Activated CD4-positive, alpha-beta T cell treated with anti-CD3 and anti-CD28 coated beads, Interleukin-2, Interleukin-4, amounts not matched to agents 100 ng/mL and 50 ng/mL, durations not matched to agents 16 hours and 8 hours (primary cell): ENCODE data around the gene CSE1L.
A peak's percentile ranks its signal among the peaks of the same experiment; 100 is the strongest.
"Not testable (repeated sequence)": the region's sequence is repeated elsewhere in the genome, so short reads cannot be mapped to it uniquely, and the experiment has no call there.

Experiments
- DNase-seq: peaks from one replicate; pipeline ENCODE4 v3.0.0-alpha.2; 2020; ENCODE audit warnings: low spot score

Gene CSE1L

GRCh38 chr20:49122920-49123319 is 76.8 kb downstream of the CSE1L start:
- no peak for DNase-seq

GRCh38 chr20:49123982-49124381 is 77.9 kb downstream of the CSE1L start:
- no peak for DNase-seq

- peak; percentile 53 for DNase-seq
These were observed 86.9 kb downstream of the CSE1L start for GRCh38 chr20:49132995-49133478.

- DNase-seq = no peak
These were observed 87.5 kb downstream of the CSE1L start for GRCh38 chr20:49133571-49133970.

GRCh38 chr20:49134797-49135196 is 88.7 kb downstream of the CSE1L start:
- DNase-seq = not testable (repeated sequence)

- DNase-seq = no peak
These were observed 90.9 kb downstream of the CSE1L start for GRCh38 chr20:49136817-49137571.

- no peak for DNase-seq
These were observed 92.3 kb downstream of the CSE1L start for GRCh38 chr20:49138431-49138830.

- DNase-seq = no peak
These were observed 94.3 kb downstream of the CSE1L start for GRCh38 chr20:49140411-49140810.

- no peak for DNase-seq
These were observed 94.7 kb downstream of the CSE1L start for GRCh38 chr20:49140834-49141233.
